MM.1S (cell line): ENCODE data around the gene IL1F10.

Source experiments
- EZH2 ChIP-seq: fragments of 300-600 bp; sonication (generic); optimal IDR thresholded peaks from 2 replicates; pipeline ENCODE3; 2017; ENCODE audit warnings: low read depth, mild to moderate bottlenecking, antibody characterized with exemption, low read length, mixed read lengths
- TF ChIP-seq, protein P1 (sequence below): fragments of 300-600 bp; sonication (generic); IDR thresholded peaks from 2 replicates; pipeline ENCODE4 v1.5.1; 2016; ENCODE audit warnings: antibody characterized with exemption, low read length, mixed read lengths

DNA sequence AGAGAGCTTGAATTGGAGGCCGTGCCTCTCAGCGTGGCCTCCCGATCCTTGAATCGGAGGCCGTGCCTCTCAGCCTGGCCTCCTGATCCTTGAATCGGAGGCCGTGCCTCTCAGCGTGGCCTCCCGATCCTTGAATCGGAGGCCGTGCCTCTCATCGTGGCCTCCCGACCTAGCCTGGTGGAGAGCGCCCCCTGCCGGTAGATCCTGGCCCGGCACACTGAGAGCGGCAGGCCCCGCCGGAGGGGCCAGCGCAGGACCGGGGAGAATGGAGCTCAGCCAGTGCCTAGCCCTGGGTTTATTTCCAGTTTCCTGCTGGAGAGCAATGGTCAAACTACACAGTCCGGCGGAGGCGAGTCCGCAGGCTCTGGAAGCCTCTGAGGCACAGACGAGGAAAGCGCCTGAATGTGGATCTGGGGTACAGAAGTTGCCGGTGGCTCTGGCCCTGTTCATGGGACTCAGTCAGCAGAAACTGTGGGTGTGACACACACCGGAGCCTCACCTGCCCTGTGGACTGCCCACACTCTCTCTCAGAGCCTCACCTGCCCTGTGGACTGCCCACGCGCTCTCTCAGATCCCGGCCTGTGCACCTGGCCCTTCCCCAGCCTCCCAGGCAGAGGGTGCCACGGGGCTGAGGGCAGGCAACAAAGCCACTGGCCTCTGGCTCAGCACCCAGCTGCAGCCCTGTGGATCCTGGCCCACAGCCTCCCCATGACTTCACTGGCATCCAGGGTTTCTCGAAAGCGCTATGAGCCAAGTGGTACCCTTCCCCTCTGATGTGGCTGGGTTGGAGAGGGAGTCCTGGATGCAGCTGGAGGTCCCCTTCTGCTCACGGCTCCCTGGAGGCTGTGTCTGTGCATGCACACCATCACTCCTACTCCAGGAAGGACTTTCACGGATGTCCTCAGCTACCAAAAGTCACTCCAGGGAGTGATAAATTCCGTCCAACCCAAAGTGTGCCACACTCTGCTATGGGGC lies 16.6 kb upstream of the IL1F10 start:
- TF ChIP-seq EZH2 = no peak
- TF ChIP-seq, protein P1, sequence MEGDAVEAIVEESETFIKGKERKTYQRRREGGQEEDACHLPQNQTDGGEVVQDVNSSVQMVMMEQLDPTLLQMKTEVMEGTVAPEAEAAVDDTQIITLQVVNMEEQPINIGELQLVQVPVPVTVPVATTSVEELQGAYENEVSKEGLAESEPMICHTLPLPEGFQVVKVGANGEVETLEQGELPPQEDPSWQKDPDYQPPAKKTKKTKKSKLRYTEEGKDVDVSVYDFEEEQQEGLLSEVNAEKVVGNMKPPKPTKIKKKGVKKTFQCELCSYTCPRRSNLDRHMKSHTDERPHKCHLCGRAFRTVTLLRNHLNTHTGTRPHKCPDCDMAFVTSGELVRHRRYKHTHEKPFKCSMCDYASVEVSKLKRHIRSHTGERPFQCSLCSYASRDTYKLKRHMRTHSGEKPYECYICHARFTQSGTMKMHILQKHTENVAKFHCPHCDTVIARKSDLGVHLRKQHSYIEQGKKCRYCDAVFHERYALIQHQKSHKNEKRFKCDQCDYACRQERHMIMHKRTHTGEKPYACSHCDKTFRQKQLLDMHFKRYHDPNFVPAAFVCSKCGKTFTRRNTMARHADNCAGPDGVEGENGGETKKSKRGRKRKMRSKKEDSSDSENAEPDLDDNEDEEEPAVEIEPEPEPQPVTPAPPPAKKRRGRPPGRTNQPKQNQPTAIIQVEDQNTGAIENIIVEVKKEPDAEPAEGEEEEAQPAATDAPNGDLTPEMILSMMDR = no peak; the same call in 1 of the 2 replicates
